KOPT-K1 (cell line): ENCODE measurements around the gene STUM.

Experiments
- H3K27ac ChIP-seq: fragments of 200-600 bp; sonication (generic); 2 replicates; pipeline ENCODE4 v1.5.1; 2016; ENCODE audit warnings: antibody characterized with exemption, mild to moderate bottlenecking, low read depth, low read length; ENCODE audit not compliant: poor library complexity, severe bottlenecking
- H3K36me3 ChIP-seq: fragments of 200-600 bp; sonication (generic); 2 replicates; pipeline ENCODE4 v1.5.1; 2017; ENCODE audit warnings: antibody characterized with exemption, mild to moderate bottlenecking, low read length, moderate library complexity; ENCODE audit not compliant: insufficient read depth
- H3K9me3 ChIP-seq: fragments of 200-600 bp; sonication (generic); 2 replicates; pipeline ENCODE4 v1.5.1; 2017; ENCODE audit warnings: antibody characterized with exemption, low read length, mild to moderate bottlenecking; ENCODE audit not compliant: insufficient read depth, poor library complexity, severe bottlenecking

The STUM gene

GRCh38 chr1:226626577-226626956 is 78.0 kb downstream of the STUM start:
- Histone ChIP-seq H3K27ac (no peak overlapping the region), H3K36me3 (no peaks in the 10 kb centered on the region), H3K9me3 (no peaks in the 10 kb centered on the region)

- no peak overlapping the region for H3K27ac ChIP-seq
Observed at GRCh38 chr1:226627050-226627755, 78.6 kb downstream of the STUM start.

GRCh38 chr1:226627924-226628611 is 79.5 kb downstream of the STUM start:
- Histone ChIP-seq H3K27ac (no peak overlapping the region), H3K36me3 (no peaks in the 10 kb centered on the region), H3K9me3 (no peaks in the 10 kb centered on the region)

More at GRCh38 chr1:226627050-226627755, 78.6 kb downstream of the STUM start:
- H3K9me3 ChIP-seq: no peaks in the 10 kb centered on the region
- H3K36me3 ChIP-seq: no peaks in the 10 kb centered on the region

- no peak overlapping the region for H3K27ac ChIP-seq
- H3K36me3 ChIP-seq: no peaks in the 10 kb centered on the region
- no peaks in the 10 kb centered on the region for H3K9me3 ChIP-seq
Observed at GRCh38 chr1:226628612-226629155, 80.1 kb downstream of the STUM start.

- Histone ChIP-seq H3K27ac (no peak overlapping the region), H3K36me3 (no peaks in the 10 kb centered on the region; the same call in 1 of the 2 replicates), H3K9me3 (no peaks in the 10 kb centered on the region)
Observed at GRCh38 chr1:226629210-226629895, 80.8 kb downstream of the STUM start.

GRCh38 chr1:226629896-226630550 is 81.5 kb downstream of the STUM start:
- H3K36me3 ChIP-seq: no peaks in the 10 kb centered on the region; the same call in 1 of the 2 replicates
- H3K9me3 ChIP-seq: no peaks in the 10 kb centered on the region
- no peak overlapping the region for H3K27ac ChIP-seq

GRCh38 chr1:226630592-226630991 is 82.0 kb downstream of the STUM start:
- H3K36me3 ChIP-seq: no peaks in the 10 kb centered on the region; the same call in 1 of the 2 replicates
- H3K27ac ChIP-seq: no peak overlapping the region
- H3K9me3 ChIP-seq: no peaks in the 10 kb centered on the region

- Histone ChIP-seq H3K36me3 (no peaks in the 10 kb centered on the region; the same call in 1 of the 2 replicates), H3K27ac (no peak overlapping the region), H3K9me3 (no peaks in the 10 kb centered on the region)
Observed at GRCh38 chr1:226631229-226632000, 82.9 kb downstream of the STUM start.

- no peaks in the 10 kb centered on the region for H3K9me3 ChIP-seq
- H3K36me3 ChIP-seq: peaks cover 8% of the 10 kb centered on the region; the same call in 1 of the 2 replicates
- H3K27ac ChIP-seq: no peak overlapping the region
Observed at GRCh38 chr1:226632169-226632879, 83.8 kb downstream of the STUM start.

GRCh38 chr1:226632922-226633351 is 84.4 kb downstream of the STUM start:
- Histone ChIP-seq H3K9me3 (no peaks in the 10 kb centered on the region), H3K27ac (no peak overlapping the region), H3K36me3 (peaks cover 14% of the 10 kb centered on the region; the same call in 1 of the 2 replicates)

- Histone ChIP-seq H3K27ac (no peak overlapping the region), H3K9me3 (no peaks in the 10 kb centered on the region), H3K36me3 (peaks cover 16% of the 10 kb centered on the region; the same call in 1 of the 2 replicates)
Observed at GRCh38 chr1:226633541-226634165, 85.1 kb downstream of the STUM start.

- H3K27ac ChIP-seq: no peak overlapping the region
- no peaks in the 10 kb centered on the region for H3K9me3 ChIP-seq
- peaks cover 21% of the 10 kb centered on the region; the same call in 1 of the 2 replicates for H3K36me3 ChIP-seq
Observed at GRCh38 chr1:226634166-226634588, 85.6 kb downstream of the STUM start.

GRCh38 chr1:226634611-226635246 is 86.2 kb downstream of the STUM start:
- no peak overlapping the region for H3K27ac ChIP-seq
- H3K9me3 ChIP-seq: no peaks in the 10 kb centered on the region
- peaks cover 27% of the 10 kb centered on the region; the same call in 1 of the 2 replicates for H3K36me3 ChIP-seq
